WTC11 (cell line): ENCODE data around the gene DYRK1A. TPM values are rescaled to one million over a fixed set of nuclear protein-coding genes. Genes with fewer than 3 reads are reported as not detected.
A peak's percentile ranks its signal among the peaks of the same experiment; 100 is the strongest.

Experiments used
- ATAC-seq: fragments of 200-7000 bp; cut with Tn5 transposase; 2 replicates; pipeline ENCODE4 v1.10.0; 2021; ENCODE audit warnings: mild to moderate bottlenecking, moderate library complexity
- CTCF ChIA-PET: fragments of 300-600 bp; sonication (Branson Sonifier 250); formaldehyde crosslinking; loops from one replicate; lab custom pipeline; 2021; ENCODE audit warnings: antibody characterized with exemption; lab: Charles Lee
- POLR2A ChIA-PET: fragments of 350-600 bp; sonication (Branson Sonifier 250); formaldehyde crosslinking; loops from one replicate; lab custom pipeline; 2021; ENCODE audit warnings: antibody characterized with exemption; lab: Charles Lee
- DNase-seq: peaks from one replicate; pipeline ENCODE4 v3.0.0; 2021; ENCODE audit warnings: low spot score
- H3K27ac Mint-ChIP-seq: 2 replicates; pipeline ENCODE4 v1.8.0; 2021; ENCODE audit warnings: mixed read lengths
- H3K27me3 Mint-ChIP-seq: 2 replicates; pipeline ENCODE4 v1.8.0; 2021; ENCODE audit warnings: low read depth, mild to moderate bottlenecking, moderate library complexity, mixed read lengths
- H3K36me3 Mint-ChIP-seq: 2 replicates; pipeline ENCODE4 v1.8.0; 2021; ENCODE audit warnings: mixed read lengths
- H3K4me1 Mint-ChIP-seq: 2 replicates; pipeline ENCODE4 v1.8.0; 2022; ENCODE audit warnings: mixed read lengths
- H3K4me3 Mint-ChIP-seq: 2 replicates; pipeline ENCODE4 v1.8.0; 2021; ENCODE audit warnings: mild to moderate bottlenecking, moderate library complexity, mixed read lengths
- H3K9me3 Mint-ChIP-seq: 2 replicates; pipeline ENCODE4 v1.8.0; 2021; ENCODE audit warnings: mixed read lengths
- CBFB ChIP-seq: sonication (generic); formaldehyde crosslinking; IDR thresholded peaks from 2 replicates; pipeline ENCODE4 v1.8.1; 2022; ENCODE audit warnings: mild to moderate bottlenecking, low read depth, missing genetic modification reagents
- ELF4 ChIP-seq: sonication (generic); formaldehyde crosslinking; IDR thresholded peaks from 2 replicates; pipeline ENCODE4 v1.8.1; 2022; ENCODE audit warnings: low read depth, mild to moderate bottlenecking, moderate library complexity, missing genetic modification reagents
- FOXP1 ChIP-seq: sonication (generic); formaldehyde crosslinking; IDR thresholded peaks from 2 replicates; pipeline ENCODE4 v1.8.0; 2022; ENCODE audit warnings: missing genetic modification reagents, mild to moderate bottlenecking, moderate library complexity, borderline replicate concordance
- GTF2I ChIP-seq: fragments of 250-450 bp; sonication (Bioruptor Pico); conservative IDR thresholded peaks from 2 replicates; pipeline ENCODE4 v1.4.0; 2021; ENCODE audit warnings: mild to moderate bottlenecking
- HMGA2 ChIP-seq: fragments of 250-450 bp; sonication (Bioruptor Pico); IDR thresholded peaks from 2 replicates; pipeline ENCODE4 v1.4.0; 2021; ENCODE audit warnings: mild to moderate bottlenecking, moderate library complexity
- IRF2 ChIP-seq: sonication (generic); formaldehyde crosslinking; IDR thresholded peaks from 2 replicates; pipeline ENCODE4 v1.8.0; 2022; ENCODE audit warnings: low read depth, missing genetic modification reagents, borderline replicate concordance
- NR3C1 ChIP-seq: sonication (generic); formaldehyde crosslinking; conservative IDR thresholded peaks from 2 replicates; pipeline ENCODE4 v1.8.1; 2023; ENCODE audit warnings: low read depth, mild to moderate bottlenecking, missing genetic modification reagents
- OVOL2 ChIP-seq: fragments of 250-450 bp; sonication (Bioruptor Pico); IDR thresholded peaks from 2 replicates; pipeline ENCODE4 v1.9.0; 2021; ENCODE audit warnings: mild to moderate bottlenecking, borderline replicate concordance
- PRRX2 ChIP-seq: fragments of 250-450 bp; sonication (Bioruptor Pico); IDR thresholded peaks from 2 replicates; pipeline ENCODE4 v1.8.0; 2021; ENCODE audit warnings: mild to moderate bottlenecking
- SOX15 ChIP-seq: fragments of 250-450 bp; sonication (Bioruptor Pico); IDR thresholded peaks from 2 replicates; pipeline ENCODE4 v1.9.0; 2021; ENCODE audit warnings: mild to moderate bottlenecking
- ZNF317 ChIP-seq: sonication (generic); formaldehyde crosslinking; IDR thresholded peaks from 2 replicates; pipeline ENCODE4 v1.8.1; 2023; ENCODE audit warnings: low read depth, mild to moderate bottlenecking, moderate library complexity, missing genetic modification reagents, borderline replicate concordance
- total RNA-seq: library from RNA; stranded (reverse); gene quantifications from 3 replicates; pipeline ENCODE4 v1.2.3, GENCODE V29; 2021
- TF ChIP-seq, protein P1 (sequence below): fragments of 250-450 bp; sonication (Bioruptor Pico); IDR thresholded peaks from 2 replicates; pipeline ENCODE4 v1.9.0; 2021; ENCODE audit warnings: mild to moderate bottlenecking
- TF ChIP-seq, protein P2 (sequence below): fragments of 250-450 bp; sonication (Bioruptor Pico); IDR thresholded peaks from 2 replicates; pipeline ENCODE4 v1.9.0; 2021; ENCODE audit warnings: mild to moderate bottlenecking
- TF ChIP-seq, protein P3 (sequence below): sonication (generic); formaldehyde crosslinking; IDR thresholded peaks from 2 replicates; pipeline ENCODE4 v1.8.0; 2022; ENCODE audit warnings: mild to moderate bottlenecking, missing genetic modification reagents
- TF ChIP-seq, protein P4 (sequence below): sonication (generic); formaldehyde crosslinking; IDR thresholded peaks from 2 replicates; pipeline ENCODE4 v1.8.1; 2022; ENCODE audit warnings: low read depth, missing genetic modification reagents, borderline replicate concordance
- TF ChIP-seq, protein P5 (sequence below): sonication (generic); formaldehyde crosslinking; IDR thresholded peaks from 2 replicates; pipeline ENCODE4 v1.8.1; 2022; ENCODE audit warnings: mild to moderate bottlenecking, moderate library complexity, missing genetic modification reagents

The DYRK1A gene
- total RNA-seq, 1 experiment from 2014 or later = 56.5 TPM

DNA sequence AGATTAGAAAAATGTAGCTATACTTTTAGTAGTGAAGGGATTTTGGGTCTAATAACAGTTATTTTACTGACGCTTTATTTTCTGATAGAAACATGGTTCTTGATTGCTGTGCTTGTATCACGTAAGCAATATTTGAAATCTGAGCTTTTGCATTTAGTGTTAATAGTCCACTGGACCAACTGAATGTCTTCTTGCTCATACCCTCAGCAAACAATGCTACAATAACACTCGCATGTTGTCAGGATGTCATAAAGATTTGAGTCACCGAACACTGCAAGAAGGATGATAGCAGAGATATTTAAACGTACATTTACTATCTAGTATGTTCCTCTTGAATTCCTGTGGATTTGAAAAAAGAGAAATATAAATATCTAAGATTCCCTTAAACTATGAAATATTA is 7.5 kb downstream of the DYRK1A start:
- Mint-ChIP-seq H3K4me3 (no peak overlapping the region), H3K27me3 (no peaks in the 10 kb centered on the region), H3K9me3 (no peaks in the 10 kb centered on the region), H3K27ac (peak overlapping the region; percentile 69), H3K4me1 (peaks cover 78% of the 10 kb centered on the region), H3K36me3 (no peaks in the 10 kb centered on the region)
- ChIA-PET CTCF (no interaction called here), POLR2A (no interaction called here)
- TF ChIP-seq, protein P1, sequence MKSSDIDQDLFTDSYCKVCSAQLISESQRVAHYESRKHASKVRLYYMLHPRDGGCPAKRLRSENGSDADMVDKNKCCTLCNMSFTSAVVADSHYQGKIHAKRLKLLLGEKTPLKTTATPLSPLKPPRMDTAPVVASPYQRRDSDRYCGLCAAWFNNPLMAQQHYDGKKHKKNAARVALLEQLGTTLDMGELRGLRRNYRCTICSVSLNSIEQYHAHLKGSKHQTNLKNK (CRISPR knock-in tag) = no peak
- no peak for TF ChIP-seq IRF2 (CRISPR knock-in tag)
- no peak for DNase-seq
- no peak for ATAC-seq

DNA sequence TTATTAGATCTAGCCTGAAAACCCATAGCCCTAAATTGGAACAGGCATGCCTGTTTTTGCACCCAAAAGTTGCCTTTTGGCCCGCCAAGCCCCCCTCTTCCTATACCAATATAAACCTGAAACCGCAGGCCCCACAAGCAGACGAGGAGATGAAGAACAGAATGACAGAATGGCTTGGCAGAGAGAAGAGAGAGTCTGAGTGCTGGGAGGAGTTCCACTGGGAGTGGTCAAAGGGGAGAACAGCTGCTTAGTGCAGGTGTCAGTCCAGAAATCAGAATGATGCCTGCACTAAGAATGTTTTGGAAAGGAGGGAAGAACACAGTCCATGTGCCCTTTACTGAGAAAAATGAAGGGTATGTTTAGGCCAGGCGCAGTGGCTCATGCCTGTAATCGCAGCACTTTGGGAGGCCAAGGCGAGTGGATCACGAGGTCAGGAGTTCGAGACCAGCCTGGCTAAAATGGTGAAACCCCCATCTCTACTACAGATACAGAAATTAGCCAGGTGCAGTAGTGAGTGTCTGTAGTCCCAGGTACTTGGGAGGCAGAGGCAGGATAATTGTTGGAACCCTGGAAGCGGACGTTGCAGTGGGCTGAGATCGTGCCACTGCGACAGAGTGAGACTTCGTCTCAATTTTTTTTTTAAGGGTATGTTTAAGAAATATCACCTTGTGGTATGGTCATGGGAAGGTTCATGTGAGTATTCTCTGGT is 9.4 kb downstream of the DYRK1A start:
- TF ChIP-seq GTF2I (CRISPR knock-in tag) = no peak
- no peak for TF ChIP-seq SOX15 (CRISPR knock-in tag)
- TF ChIP-seq, protein P2, sequence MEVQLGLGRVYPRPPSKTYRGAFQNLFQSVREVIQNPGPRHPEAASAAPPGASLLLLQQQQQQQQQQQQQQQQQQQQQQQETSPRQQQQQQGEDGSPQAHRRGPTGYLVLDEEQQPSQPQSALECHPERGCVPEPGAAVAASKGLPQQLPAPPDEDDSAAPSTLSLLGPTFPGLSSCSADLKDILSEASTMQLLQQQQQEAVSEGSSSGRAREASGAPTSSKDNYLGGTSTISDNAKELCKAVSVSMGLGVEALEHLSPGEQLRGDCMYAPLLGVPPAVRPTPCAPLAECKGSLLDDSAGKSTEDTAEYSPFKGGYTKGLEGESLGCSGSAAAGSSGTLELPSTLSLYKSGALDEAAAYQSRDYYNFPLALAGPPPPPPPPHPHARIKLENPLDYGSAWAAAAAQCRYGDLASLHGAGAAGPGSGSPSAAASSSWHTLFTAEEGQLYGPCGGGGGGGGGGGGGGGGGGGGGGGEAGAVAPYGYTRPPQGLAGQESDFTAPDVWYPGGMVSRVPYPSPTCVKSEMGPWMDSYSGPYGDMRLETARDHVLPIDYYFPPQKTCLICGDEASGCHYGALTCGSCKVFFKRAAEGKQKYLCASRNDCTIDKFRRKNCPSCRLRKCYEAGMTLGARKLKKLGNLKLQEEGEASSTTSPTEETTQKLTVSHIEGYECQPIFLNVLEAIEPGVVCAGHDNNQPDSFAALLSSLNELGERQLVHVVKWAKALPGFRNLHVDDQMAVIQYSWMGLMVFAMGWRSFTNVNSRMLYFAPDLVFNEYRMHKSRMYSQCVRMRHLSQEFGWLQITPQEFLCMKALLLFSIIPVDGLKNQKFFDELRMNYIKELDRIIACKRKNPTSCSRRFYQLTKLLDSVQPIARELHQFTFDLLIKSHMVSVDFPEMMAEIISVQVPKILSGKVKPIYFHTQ = no peak
- TF ChIP-seq OVOL2 (CRISPR knock-in tag) = no peak
- no peak for TF ChIP-seq PRRX2 (CRISPR knock-in tag)
- TF ChIP-seq, protein P3, sequence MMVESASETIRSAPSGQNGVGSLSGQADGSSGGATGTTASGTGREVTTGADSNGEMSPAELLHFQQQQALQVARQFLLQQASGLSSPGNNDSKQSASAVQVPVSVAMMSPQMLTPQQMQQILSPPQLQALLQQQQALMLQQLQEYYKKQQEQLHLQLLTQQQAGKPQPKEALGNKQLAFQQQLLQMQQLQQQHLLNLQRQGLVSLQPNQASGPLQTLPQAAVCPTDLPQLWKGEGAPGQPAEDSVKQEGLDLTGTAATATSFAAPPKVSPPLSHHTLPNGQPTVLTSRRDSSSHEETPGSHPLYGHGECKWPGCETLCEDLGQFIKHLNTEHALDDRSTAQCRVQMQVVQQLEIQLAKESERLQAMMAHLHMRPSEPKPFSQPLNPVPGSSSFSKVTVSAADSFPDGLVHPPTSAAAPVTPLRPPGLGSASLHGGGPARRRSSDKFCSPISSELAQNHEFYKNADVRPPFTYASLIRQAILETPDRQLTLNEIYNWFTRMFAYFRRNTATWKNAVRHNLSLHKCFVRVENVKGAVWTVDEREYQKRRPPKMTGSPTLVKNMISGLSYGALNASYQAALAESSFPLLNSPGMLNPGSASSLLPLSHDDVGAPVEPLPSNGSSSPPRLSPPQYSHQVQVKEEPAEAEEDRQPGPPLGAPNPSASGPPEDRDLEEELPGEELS = no peak
- TF ChIP-seq NR3C1 = no peak
- TF ChIP-seq ZNF317 (CRISPR knock-in tag) = no peak
- no peak for TF ChIP-seq ELF4 (CRISPR knock-in tag)
- TF ChIP-seq, protein P4, sequence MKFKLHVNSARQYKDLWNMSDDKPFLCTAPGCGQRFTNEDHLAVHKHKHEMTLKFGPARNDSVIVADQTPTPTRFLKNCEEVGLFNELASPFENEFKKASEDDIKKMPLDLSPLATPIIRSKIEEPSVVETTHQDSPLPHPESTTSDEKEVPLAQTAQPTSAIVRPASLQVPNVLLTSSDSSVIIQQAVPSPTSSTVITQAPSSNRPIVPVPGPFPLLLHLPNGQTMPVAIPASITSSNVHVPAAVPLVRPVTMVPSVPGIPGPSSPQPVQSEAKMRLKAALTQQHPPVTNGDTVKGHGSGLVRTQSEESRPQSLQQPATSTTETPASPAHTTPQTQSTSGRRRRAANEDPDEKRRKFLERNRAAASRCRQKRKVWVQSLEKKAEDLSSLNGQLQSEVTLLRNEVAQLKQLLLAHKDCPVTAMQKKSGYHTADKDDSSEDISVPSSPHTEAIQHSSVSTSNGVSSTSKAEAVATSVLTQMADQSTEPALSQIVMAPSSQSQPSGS (CRISPR knock-in tag) = no peak
- no peak for TF ChIP-seq CBFB (CRISPR knock-in tag)
- TF ChIP-seq, protein P5, sequence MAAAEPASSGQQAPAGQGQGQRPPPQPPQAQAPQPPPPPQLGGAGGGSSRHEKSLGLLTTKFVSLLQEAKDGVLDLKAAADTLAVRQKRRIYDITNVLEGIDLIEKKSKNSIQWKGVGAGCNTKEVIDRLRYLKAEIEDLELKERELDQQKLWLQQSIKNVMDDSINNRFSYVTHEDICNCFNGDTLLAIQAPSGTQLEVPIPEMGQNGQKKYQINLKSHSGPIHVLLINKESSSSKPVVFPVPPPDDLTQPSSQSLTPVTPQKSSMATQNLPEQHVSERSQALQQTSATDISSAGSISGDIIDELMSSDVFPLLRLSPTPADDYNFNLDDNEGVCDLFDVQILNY (CRISPR knock-in tag) = no peak
- no peak for TF ChIP-seq HMGA2
- TF ChIP-seq FOXP1 = no peak
- TF ChIP-seq, all 79 proteins: peak for 0
- H3K27me3 Mint-ChIP-seq = no peaks in the 10 kb centered on the region
- CTCF ChIA-PET = interaction anchor here (0.6 kb wide), 1 partner anchor 396 kb away, joined by 3 read pairs; no protein-coding TSS in a partner anchor
- ATAC-seq = no peak
- H3K4me1 Mint-ChIP-seq = peaks cover 77% of the 10 kb centered on the region
- no peaks in the 10 kb centered on the region for H3K36me3 Mint-ChIP-seq
- no peak for DNase-seq
- H3K27ac Mint-ChIP-seq = peak overlapping the region; percentile 12
- H3K4me3 Mint-ChIP-seq = no peak overlapping the region
- no peaks in the 10 kb centered on the region for H3K9me3 Mint-ChIP-seq
- POLR2A ChIA-PET = no interaction called here
